ENCODE measurements around the gene GNAT3. TPM values are rescaled to one million over a fixed set of nuclear protein-coding genes. Genes with fewer than 3 reads are reported as not detected.

GNAT3 gene
- total RNA-seq, 1 donor from 2014 or later, result not detected

GRCh38 chr7:80493121-80493849 lies 18.6 kb downstream of the GNAT3 start:
- Mint-ChIP-seq H3K4me1 (peaks cover 25% of the 10 kb centered on the region), H3K4me3 (no peak overlapping the region), H3K9me3 (peaks cover 5% of the 10 kb centered on the region), H3K27me3 (ENCODE audit: low read depth) (no peaks in the 10 kb centered on the region), H3K36me3 (no peaks in the 10 kb centered on the region), H3K27ac (no peak overlapping the region)
- no peak for TF ChIP-seq CTCF (IDR thresholded peaks at IDR 0.05; ENCODE audit: unreplicated experiment)
- no peak for DNase-seq (ENCODE audit: low spot score in 2 of 2, unreplicated experiment in 2 of 2)

DNA sequence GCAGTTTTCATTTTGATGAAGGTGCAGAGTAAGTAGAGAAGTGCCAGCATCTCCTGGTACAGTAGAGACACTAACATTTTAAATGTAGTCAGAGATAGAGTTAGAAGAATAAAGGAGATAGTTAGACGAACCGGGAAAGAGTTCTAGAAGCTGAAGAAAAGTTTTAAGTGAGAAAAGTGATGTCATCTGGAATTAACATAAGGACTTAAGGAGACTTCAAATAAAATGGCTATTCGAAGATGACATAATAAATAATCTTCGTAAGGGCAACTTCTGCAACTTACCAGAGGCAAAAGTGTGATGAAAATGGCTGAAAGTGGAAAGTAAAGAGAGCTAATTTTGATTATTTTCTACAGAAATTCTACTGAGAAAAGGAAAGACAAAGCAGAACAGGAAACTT lies 20.4 kb downstream of the GNAT3 start:
- no peaks in the 10 kb centered on the region for H3K36me3 Mint-ChIP-seq
- no peaks in the 10 kb centered on the region for H3K27me3 Mint-ChIP-seq (ENCODE audit: low read depth)
- H3K9me3 Mint-ChIP-seq, result peaks cover 5% of the 10 kb centered on the region
- TF ChIP-seq CTCF (IDR thresholded peaks at IDR 0.05; ENCODE audit: unreplicated experiment), result no peak
- DNase-seq (ENCODE audit: low spot score in 2 of 2, unreplicated experiment in 2 of 2), result no peak
- no peak overlapping the region for H3K4me3 Mint-ChIP-seq
- H3K4me1 Mint-ChIP-seq, result peaks cover 32% of the 10 kb centered on the region
- H3K27ac Mint-ChIP-seq, result no peak overlapping the region

DNA sequence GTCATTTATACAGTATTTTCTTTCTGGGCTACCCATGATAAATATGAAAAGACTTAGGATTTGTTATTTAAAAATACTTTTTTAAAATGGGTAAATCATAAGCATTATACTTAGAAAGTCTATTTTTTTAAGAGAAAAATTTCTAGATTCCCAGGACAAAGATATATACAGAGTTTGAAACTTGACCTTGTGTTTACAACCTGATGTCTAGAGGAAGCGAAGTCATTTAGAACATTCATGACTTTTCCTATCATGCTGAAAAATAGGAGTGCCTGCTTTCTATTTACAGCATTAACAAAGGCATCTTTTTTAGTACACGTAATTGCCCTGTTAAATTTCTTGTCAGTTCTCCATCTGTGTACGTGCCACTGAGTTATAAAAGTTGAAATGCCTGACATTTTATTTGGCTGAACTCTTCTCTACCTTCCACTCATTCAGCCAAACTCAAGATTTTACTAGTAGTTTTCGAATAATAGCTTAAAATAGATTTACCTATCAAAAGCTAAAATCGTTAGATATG lies 23.0 kb downstream of the GNAT3 start:
- Mint-ChIP-seq H3K27me3 (ENCODE audit: low read depth) (no peaks in the 10 kb centered on the region), H3K9me3 (peaks cover 7% of the 10 kb centered on the region), H3K36me3 (no peaks in the 10 kb centered on the region)

GRCh38 chr7:80488406-80488805 lies 23.5 kb downstream of the GNAT3 start:
- Mint-ChIP-seq H3K4me1 (peaks cover 32% of the 10 kb centered on the region), H3K27ac (no peak overlapping the region), H3K9me3 (peaks cover 10% of the 10 kb centered on the region), H3K4me3 (no peak overlapping the region), H3K36me3 (no peaks in the 10 kb centered on the region), H3K27me3 (ENCODE audit: low read depth) (no peaks in the 10 kb centered on the region)
- DNase-seq (ENCODE audit: low spot score in 2 of 2, unreplicated experiment in 2 of 2), result no peak
- no peak for TF ChIP-seq CTCF (IDR thresholded peaks at IDR 0.05; ENCODE audit: unreplicated experiment)

More for the DNA sequence above, 23.0 kb downstream of the GNAT3 start:
- Mint-ChIP-seq H3K4me3 (no peak overlapping the region), H3K27ac (peak overlapping the region; percentile 44), H3K4me1 (peaks cover 32% of the 10 kb centered on the region)
- no peak for TF ChIP-seq CTCF (IDR thresholded peaks at IDR 0.05; ENCODE audit: unreplicated experiment)
- no peak for DNase-seq (ENCODE audit: low spot score in 2 of 2, unreplicated experiment in 2 of 2)

DNA sequence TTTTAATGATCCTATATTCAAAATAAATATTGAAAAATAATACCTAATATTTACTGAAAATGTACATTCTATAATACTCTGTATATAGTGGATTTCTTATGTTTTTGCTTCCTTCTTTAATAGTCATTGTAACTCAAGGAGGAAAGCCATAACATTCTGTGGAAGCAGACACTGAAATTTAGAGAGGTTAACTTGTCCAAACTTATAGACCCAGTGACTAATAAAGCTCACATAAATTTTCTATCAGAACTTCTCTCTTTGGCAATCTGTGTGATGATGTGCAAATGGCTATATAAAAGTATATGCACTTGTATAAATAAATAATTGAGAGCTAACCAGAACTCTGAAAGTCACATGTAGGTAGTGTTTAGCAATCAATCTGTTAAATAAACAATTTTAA lies 26.1 kb downstream of the GNAT3 start:
- peaks cover 36% of the 10 kb centered on the region for H3K4me1 Mint-ChIP-seq
- TF ChIP-seq CTCF (IDR thresholded peaks at IDR 0.05; ENCODE audit: unreplicated experiment), result no peak
- H3K36me3 Mint-ChIP-seq, result peaks cover 5% of the 10 kb centered on the region
- no peaks in the 10 kb centered on the region for H3K27me3 Mint-ChIP-seq (ENCODE audit: low read depth)
- H3K9me3 Mint-ChIP-seq, result peaks cover 14% of the 10 kb centered on the region
- H3K4me3 Mint-ChIP-seq, result no peak overlapping the region
- no peak overlapping the region for H3K27ac Mint-ChIP-seq
- no peak for DNase-seq (ENCODE audit: low spot score in 2 of 2, unreplicated experiment in 2 of 2)
